ENCODE results near the gene ZNF608. TPM values are rescaled to one million over a fixed set of nuclear protein-coding genes. Genes with fewer than 3 reads are reported as not detected.

Gene ZNF608
- total RNA-seq, 2 experiments from 2014 or later = 22.6 to 58.8 TPM

- POLR2A ChIA-PET = interaction anchor here (0.6 to 1.3 kb wide), 4 partner anchors 21 to 582 kb away, joined by 3 to 7 read pairs (median 4); no protein-coding TSS in a partner anchor
- H2AFZ ChIP-seq (ENCODE audit: low read length) = no peak overlapping the region
- CTCF ChIA-PET (ENCODE audit: unreplicated experiment) = no interaction called here
- H3K9me2 ChIP-seq (ENCODE audit: insufficient read depth, low read length) = no peaks in the 10 kb centered on the region
- DNase-seq (ENCODE audit: low spot score) = no peak
- peaks cover 13% of the 10 kb centered on the region for H3K4me1 ChIP-seq (ENCODE audit: insufficient read depth, low read length, poor library complexity, severe bottlenecking)
- no peaks in the 10 kb centered on the region for H3K79me2 ChIP-seq (ENCODE audit: insufficient read depth, low read depth, low read length)
- no peak for TF ChIP-seq EZH2phosphoT487 (IDR thresholded peaks at IDR 0.05; ENCODE audit: borderline replicate concordance, low read depth, low read length)
- TF ChIP-seq, protein P1, sequence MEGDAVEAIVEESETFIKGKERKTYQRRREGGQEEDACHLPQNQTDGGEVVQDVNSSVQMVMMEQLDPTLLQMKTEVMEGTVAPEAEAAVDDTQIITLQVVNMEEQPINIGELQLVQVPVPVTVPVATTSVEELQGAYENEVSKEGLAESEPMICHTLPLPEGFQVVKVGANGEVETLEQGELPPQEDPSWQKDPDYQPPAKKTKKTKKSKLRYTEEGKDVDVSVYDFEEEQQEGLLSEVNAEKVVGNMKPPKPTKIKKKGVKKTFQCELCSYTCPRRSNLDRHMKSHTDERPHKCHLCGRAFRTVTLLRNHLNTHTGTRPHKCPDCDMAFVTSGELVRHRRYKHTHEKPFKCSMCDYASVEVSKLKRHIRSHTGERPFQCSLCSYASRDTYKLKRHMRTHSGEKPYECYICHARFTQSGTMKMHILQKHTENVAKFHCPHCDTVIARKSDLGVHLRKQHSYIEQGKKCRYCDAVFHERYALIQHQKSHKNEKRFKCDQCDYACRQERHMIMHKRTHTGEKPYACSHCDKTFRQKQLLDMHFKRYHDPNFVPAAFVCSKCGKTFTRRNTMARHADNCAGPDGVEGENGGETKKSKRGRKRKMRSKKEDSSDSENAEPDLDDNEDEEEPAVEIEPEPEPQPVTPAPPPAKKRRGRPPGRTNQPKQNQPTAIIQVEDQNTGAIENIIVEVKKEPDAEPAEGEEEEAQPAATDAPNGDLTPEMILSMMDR (conservative IDR thresholded peaks at IDR 0.05; ENCODE audit: low read length) = no peak
- H3K4me2 ChIP-seq (ENCODE audit: low read length) = no peak overlapping the region
- no peak overlapping the region for H3K27ac ChIP-seq (ENCODE audit: low read depth, low read length, poor library complexity, severe bottlenecking)
- intact Hi-C loops (cut with micrococcal nuclease; ENCODE audit: unreplicated experiment) = no loop called here
- no peaks in the 10 kb centered on the region for H4K20me1 ChIP-seq (ENCODE audit: insufficient read depth, low read length)
- H3K4me3 ChIP-seq (ENCODE audit: low read depth, low read length, poor library complexity, severe bottlenecking) = no peak overlapping the region
- BruUV-seq (replicated peaks) = no TSS peak
- H3K36me3 ChIP-seq (ENCODE audit: insufficient read depth, low read length) = no peaks in the 10 kb centered on the region
- no peaks in the 10 kb centered on the region for H3K9me3 ChIP-seq (ENCODE audit: low read length)
Measured at GRCh38 chr5:124790895-124791732, 44.7 kb upstream of the ZNF608 start.

DNA sequence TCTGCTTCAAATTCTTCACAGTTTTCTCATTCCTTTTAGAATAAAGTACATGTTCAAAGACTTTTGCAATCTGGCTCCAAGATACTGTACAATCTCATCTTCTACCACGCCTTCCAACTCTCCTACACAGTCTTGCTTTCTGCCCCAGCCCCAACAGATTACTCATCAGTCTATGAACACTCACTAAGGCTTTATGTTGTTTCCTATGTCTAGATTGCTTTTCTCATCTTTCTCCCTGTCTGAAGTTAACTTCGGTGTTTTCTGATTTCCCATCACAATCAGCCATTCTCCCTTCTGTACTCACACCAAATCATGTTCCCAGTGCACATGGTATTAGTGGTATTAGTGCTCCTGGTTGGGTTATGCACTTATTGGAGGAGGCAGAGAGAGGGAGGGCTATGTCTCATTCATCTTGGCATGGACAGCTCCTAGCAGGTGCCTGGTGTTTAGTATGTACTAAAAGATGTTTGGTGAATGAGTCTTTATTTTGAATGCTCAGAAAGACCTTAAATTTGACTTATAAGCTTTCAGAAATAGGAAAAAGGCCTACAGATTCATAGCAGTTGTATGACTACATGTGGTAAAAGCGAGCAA is 44.0 kb upstream of the ZNF608 start:
- CTCF ChIA-PET (ENCODE audit: unreplicated experiment) = no interaction called here
- POLR2A ChIA-PET = interaction anchor here (0.6 to 1.3 kb wide), 3 partner anchors 21 to 199 kb away, joined by 3 to 4 read pairs (median 3); no protein-coding TSS in a partner anchor
- BruUV-seq (replicated peaks) = no TSS peak

More for the DNA sequence above, 44.0 kb upstream of the ZNF608 start:
- intact Hi-C loops (cut with micrococcal nuclease; ENCODE audit: unreplicated experiment) = no loop called here
- Histone ChIP-seq H3K4me1 (ENCODE audit: insufficient read depth, low read length, poor library complexity, severe bottlenecking) (peaks cover 6% of the 10 kb centered on the region), H3K9me3 (ENCODE audit: low read length) (no peaks in the 10 kb centered on the region), H4K20me1 (ENCODE audit: insufficient read depth, low read length) (no peaks in the 10 kb centered on the region), H3K4me2 (ENCODE audit: low read length) (no peak overlapping the region), H3K79me2 (ENCODE audit: insufficient read depth, low read depth, low read length) (no peaks in the 10 kb centered on the region), H3K4me3 (ENCODE audit: low read depth, low read length, poor library complexity, severe bottlenecking) (no peak overlapping the region), H3K27ac (ENCODE audit: low read depth, low read length, poor library complexity, severe bottlenecking) (no peak overlapping the region), H3K9me2 (ENCODE audit: insufficient read depth, low read length) (no peaks in the 10 kb centered on the region), H2AFZ (ENCODE audit: low read length) (no peak overlapping the region), H3K36me3 (ENCODE audit: insufficient read depth, low read length) (no peaks in the 10 kb centered on the region)
- DNase-seq (ENCODE audit: low spot score) = no peak
- no peak for TF ChIP-seq EZH2phosphoT487 (IDR thresholded peaks at IDR 0.05; ENCODE audit: borderline replicate concordance, low read depth, low read length)
- TF ChIP-seq, protein P1 (conservative IDR thresholded peaks at IDR 0.05; ENCODE audit: low read length) = no peak
